GM12864 (cell line): ENCODE data around the gene SMR3A.

Experiments used
- DNase-seq: peaks from one replicate; pipeline ENCODE4 v3.0.0-alpha.2; 2011; ENCODE audit warnings: low read depth
- H3K4me3 ChIP-seq: 2 replicates; pipeline ENCODE4 v1.5.1; 2011; ENCODE audit warnings: mild to moderate bottlenecking, low read depth, low read length, control low read depth
- TF ChIP-seq, protein P1 (sequence below): IDR thresholded peaks from 2 replicates; pipeline ENCODE4 v1.5.1; 2011; ENCODE audit warnings: low read depth, mild to moderate bottlenecking, moderate library complexity, low read length, control low read depth, inconsistent platforms; ENCODE audit errors: missing control alignments

Gene SMR3A

DNA sequence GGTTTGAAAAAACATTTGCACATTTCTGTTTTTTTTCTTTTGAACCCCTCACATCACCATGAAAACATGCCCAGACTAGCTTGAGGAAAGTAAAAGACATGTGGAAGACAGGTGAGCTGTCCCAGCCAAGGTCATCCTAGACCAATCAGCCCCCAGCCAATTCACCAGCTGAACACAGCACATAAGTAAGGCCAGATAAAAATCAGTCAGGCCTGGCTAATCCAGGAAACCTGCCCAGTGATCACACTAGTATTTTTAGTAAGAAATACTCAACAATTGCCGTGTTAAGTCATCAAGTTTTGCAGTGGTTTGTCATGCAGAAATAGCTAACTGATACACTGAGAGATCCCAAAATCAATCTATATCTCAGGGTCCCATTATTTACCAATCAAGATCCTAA is 4.4 kb upstream of the SMR3A start:
- H3K4me3 ChIP-seq = no peak overlapping the region
- DNase-seq = no peak
- TF ChIP-seq, protein P1, sequence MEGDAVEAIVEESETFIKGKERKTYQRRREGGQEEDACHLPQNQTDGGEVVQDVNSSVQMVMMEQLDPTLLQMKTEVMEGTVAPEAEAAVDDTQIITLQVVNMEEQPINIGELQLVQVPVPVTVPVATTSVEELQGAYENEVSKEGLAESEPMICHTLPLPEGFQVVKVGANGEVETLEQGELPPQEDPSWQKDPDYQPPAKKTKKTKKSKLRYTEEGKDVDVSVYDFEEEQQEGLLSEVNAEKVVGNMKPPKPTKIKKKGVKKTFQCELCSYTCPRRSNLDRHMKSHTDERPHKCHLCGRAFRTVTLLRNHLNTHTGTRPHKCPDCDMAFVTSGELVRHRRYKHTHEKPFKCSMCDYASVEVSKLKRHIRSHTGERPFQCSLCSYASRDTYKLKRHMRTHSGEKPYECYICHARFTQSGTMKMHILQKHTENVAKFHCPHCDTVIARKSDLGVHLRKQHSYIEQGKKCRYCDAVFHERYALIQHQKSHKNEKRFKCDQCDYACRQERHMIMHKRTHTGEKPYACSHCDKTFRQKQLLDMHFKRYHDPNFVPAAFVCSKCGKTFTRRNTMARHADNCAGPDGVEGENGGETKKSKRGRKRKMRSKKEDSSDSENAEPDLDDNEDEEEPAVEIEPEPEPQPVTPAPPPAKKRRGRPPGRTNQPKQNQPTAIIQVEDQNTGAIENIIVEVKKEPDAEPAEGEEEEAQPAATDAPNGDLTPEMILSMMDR = no peak

DNA sequence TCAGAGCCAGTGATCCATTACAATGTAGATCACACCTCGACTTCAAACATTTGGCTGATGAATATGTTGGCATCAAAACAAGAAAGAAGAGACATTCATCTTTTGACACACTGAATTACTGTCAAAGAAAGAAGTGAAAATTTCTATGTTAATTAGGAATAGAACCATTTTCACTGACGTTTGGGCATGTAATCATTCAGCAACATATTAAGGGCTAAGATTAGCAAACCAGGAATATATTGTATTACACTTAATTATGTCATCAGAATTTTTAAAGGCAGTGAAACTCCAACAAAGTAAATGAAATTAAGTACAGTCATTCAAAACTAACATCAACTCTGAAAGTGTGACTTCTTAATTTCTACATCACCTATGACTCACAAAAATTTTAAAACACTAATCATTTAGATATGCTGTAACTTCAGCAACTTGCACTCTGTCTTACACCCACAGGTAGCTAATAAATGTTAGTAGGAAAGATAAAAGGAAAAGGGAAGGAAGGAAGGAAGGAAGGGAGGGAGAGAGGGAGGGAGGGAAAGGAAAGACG is 1.4 kb upstream of the SMR3A start:
- no peak overlapping the region for H3K4me3 ChIP-seq
- TF ChIP-seq, protein P1 = no peak
- DNase-seq = no peak

DNA sequence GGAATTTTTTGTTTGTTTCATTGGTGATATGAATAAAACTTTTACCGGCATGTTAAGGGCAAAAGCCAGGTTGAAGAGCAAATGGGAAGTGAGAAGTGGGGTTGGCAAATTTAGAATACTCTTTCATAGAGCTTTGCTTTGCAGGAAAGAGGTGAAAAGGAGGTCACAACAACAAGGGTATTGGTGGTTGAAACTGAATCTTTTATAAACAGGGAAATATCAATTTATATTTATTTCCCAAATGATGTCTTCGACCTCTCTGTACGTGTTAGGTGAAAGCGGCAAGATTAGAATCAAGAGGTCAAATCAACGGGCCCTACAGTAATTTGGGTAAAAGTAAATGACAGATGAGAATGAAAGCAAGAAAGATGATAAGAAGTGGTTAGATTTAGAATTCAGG is 3.4 kb downstream of the SMR3A start:
- TF ChIP-seq, protein P1 = no peak
- no peak overlapping the region for H3K4me3 ChIP-seq
- DNase-seq = no peak

DNA sequence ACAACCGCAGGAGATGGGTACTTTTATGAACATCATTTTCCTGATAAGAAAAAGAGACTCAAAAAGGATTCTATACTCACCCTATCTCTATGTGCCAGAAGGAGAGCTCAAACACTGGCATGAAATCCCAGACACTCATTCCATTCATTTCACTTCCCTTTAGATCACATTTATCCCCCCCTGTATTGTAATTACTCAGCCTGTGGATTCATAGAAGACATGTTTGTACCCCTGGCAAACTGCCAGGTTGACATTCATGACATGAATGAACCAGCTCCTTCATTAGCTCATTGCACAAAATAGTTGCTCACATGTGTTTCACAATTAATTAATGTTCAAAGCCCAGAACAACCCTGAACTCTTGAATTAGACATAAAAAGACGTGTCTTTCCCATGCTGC is 4.9 kb downstream of the SMR3A start:
- no peak for DNase-seq
- no peak overlapping the region for H3K4me3 ChIP-seq
- TF ChIP-seq, protein P1 = no peak

DNA sequence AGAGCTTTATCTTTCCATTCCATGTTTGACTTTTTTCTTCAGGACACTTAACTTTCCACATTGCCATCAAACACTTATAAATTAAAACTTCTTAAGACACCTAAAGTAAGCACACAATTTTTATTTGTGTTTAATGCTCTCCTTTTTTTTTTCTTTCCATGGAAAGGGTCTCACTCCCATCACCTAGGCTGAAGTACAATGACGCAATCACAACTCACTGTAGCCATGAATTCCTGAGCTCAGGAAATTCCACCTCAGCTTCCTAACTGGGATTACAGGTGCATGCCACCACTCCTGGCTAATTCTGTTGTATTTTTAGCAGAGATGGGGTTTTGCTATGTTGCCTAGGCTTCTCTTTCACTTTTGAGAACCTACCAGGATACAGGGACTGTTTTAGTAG is 7.3 kb downstream of the SMR3A start:
- H3K4me3 ChIP-seq = no peak overlapping the region
- TF ChIP-seq, protein P1 = no peak
- DNase-seq = no peak

DNA sequence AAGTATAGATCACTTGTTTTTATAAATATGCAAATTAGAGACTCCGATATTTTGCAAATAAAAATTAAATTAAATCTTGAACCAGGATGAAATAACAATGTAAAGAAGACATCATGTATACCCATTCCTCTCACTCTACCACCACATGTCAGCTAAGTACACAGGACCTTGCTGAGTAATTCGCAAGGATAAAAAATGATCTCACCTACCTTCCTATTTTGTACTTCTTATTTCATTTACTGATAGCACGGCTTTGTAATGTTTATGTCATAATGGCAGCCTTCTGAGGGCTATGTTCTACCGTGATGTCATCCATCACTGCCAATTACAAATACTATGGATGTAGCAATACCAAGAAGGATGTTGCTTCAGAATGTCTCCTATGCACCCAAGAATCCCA is 11.4 kb downstream of the SMR3A start:
- no peak for DNase-seq
- TF ChIP-seq, protein P1 = no peak

DNA sequence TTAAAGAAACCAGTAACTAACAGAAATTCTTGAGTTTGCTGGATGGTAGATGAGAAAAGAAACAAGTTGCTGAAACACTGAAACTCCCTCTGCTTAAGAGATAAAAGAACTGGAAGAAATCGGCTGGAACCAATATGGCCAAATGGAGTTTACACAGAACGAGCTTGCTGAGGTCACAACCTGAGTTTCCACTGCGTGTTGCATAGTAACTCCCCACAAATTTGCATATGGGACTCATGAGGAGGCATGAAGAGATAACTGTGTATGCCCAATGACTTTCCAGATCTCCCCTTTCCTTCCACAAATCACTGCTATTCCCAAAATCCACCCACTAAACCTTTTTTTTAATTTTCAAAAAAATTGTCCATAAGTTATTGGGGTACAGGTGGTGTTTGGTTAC is 12.2 kb downstream of the SMR3A start:
- no peak for DNase-seq
- H3K4me3 ChIP-seq = no peak overlapping the region
- TF ChIP-seq, protein P1 = no peak

More for the DNA sequence above, 11.4 kb downstream of the SMR3A start:
- no peak overlapping the region for H3K4me3 ChIP-seq
